Stimulated activated CD4-positive, alpha-beta T cell treated with anti-CD3 and anti-CD28 coated beads, Interleukin-15, amount 100 ng/mL, for 48 hours (primary cell): ENCODE results near the gene SUGP1.

Experiments
- DNase-seq, 2 donors: peaks; one replicate each; pipeline ENCODE4 v3.0.0-alpha.2; 2020; ENCODE audit warnings: low read depth in 2 of 2

SUGP1 gene

GRCh38 chr19:19341026-19341425, 20.7 kb upstream of the SUGP1 start:
- no peak for DNase-seq

GRCh38 chr19:19338082-19338481, 17.8 kb upstream of the SUGP1 start:
- no peak for DNase-seq

- no peak for DNase-seq
These were observed 16.8 kb upstream of the SUGP1 start for GRCh38 chr19:19337120-19337519.

GRCh38 chr19:19336597-19336996, 16.3 kb upstream of the SUGP1 start:
- DNase-seq: no peak

GRCh38 chr19:19335408-19336158, 15.3 kb upstream of the SUGP1 start:
- DNase-seq: no peak

- DNase-seq: no peak
These were observed 14.7 kb upstream of the SUGP1 start for GRCh38 chr19:19334989-19335344.

GRCh38 chr19:19334063-19334988, 14.0 kb upstream of the SUGP1 start:
- no peak for DNase-seq

GRCh38 chr19:19329126-19329525, 8.8 kb upstream of the SUGP1 start:
- DNase-seq: no peak

- DNase-seq: no peak
These were observed 7.4 kb upstream of the SUGP1 start for GRCh38 chr19:19327672-19328071.

GRCh38 chr19:19324059-19324770, 3.9 kb upstream of the SUGP1 start:
- no peak for DNase-seq

- DNase-seq: no peak
These were observed 850 bp upstream of the SUGP1 start for GRCh38 chr19:19321141-19321577.

GRCh38 chr19:19319732-19320360, 463 bp downstream of the SUGP1 start:
- no peak for DNase-seq

GRCh38 chr19:19316082-19316481, 4.2 kb downstream of the SUGP1 start:
- DNase-seq: no peak

GRCh38 chr19:19315444-19315843, 4.9 kb downstream of the SUGP1 start:
- no peak for DNase-seq

- DNase-seq: no peak
These were observed 11.9 kb downstream of the SUGP1 start for GRCh38 chr19:19308373-19308772.

GRCh38 chr19:19306191-19306590, 14.1 kb downstream of the SUGP1 start:
- DNase-seq: no peak

- no peak for DNase-seq
These were observed 14.6 kb downstream of the SUGP1 start for GRCh38 chr19:19305696-19306095.

- DNase-seq: no peak
These were observed 15.2 kb downstream of the SUGP1 start for GRCh38 chr19:19305066-19305465.

- DNase-seq: no peak
These were observed 15.9 kb downstream of the SUGP1 start for GRCh38 chr19:19304186-19304965.

- no peak for DNase-seq
These were observed 16.9 kb downstream of the SUGP1 start for GRCh38 chr19:19303411-19303810.

GRCh38 chr19:19300613-19301012, 19.7 kb downstream of the SUGP1 start:
- no peak for DNase-seq
